GM12864 (cell line): ENCODE measurements around the gene NBAS.

Source experiments
- DNase-seq: peaks from one replicate; pipeline ENCODE4 v3.0.0-alpha.2; 2011; ENCODE audit warnings: low read depth
- H3K4me3 ChIP-seq: 2 replicates; pipeline ENCODE4 v1.5.1; 2011; ENCODE audit warnings: mild to moderate bottlenecking, low read depth, low read length, control low read depth
- TF ChIP-seq, protein P1 (sequence below): IDR thresholded peaks from 2 replicates; pipeline ENCODE4 v1.5.1; 2011; ENCODE audit warnings: low read depth, mild to moderate bottlenecking, moderate library complexity, low read length, control low read depth, inconsistent platforms; ENCODE audit errors: missing control alignments

NBAS gene

DNA sequence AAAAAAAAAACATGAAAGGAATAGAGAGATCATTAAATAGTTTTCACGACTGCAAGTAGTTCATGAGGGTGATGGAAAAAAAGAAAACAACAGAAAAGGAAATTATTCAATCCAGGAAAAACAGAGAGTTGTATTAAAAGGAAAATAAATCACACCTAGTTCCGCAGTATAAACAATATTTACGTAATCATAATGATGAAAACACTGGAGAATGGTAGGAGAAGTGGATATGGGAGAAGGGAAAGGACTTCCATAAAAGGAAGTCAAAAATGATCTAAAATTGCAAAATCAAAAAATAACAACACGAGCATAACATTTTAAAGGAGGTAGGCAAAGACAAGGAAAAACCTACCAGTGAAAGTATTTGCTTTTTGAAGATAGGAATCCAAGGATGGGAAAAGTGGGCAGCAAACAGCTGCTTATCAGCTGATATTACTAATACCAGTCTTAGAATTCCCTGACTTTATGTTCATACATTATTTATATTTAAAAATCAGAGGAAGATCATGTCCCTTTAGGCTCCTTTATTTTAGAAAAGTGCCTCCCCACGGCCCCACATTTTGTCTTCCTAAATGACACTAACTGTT lies 160.8 kb downstream of the NBAS start:
- H3K4me3 ChIP-seq = no peak overlapping the region
- no peak for DNase-seq
- TF ChIP-seq, protein P1, sequence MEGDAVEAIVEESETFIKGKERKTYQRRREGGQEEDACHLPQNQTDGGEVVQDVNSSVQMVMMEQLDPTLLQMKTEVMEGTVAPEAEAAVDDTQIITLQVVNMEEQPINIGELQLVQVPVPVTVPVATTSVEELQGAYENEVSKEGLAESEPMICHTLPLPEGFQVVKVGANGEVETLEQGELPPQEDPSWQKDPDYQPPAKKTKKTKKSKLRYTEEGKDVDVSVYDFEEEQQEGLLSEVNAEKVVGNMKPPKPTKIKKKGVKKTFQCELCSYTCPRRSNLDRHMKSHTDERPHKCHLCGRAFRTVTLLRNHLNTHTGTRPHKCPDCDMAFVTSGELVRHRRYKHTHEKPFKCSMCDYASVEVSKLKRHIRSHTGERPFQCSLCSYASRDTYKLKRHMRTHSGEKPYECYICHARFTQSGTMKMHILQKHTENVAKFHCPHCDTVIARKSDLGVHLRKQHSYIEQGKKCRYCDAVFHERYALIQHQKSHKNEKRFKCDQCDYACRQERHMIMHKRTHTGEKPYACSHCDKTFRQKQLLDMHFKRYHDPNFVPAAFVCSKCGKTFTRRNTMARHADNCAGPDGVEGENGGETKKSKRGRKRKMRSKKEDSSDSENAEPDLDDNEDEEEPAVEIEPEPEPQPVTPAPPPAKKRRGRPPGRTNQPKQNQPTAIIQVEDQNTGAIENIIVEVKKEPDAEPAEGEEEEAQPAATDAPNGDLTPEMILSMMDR = no peak

DNA sequence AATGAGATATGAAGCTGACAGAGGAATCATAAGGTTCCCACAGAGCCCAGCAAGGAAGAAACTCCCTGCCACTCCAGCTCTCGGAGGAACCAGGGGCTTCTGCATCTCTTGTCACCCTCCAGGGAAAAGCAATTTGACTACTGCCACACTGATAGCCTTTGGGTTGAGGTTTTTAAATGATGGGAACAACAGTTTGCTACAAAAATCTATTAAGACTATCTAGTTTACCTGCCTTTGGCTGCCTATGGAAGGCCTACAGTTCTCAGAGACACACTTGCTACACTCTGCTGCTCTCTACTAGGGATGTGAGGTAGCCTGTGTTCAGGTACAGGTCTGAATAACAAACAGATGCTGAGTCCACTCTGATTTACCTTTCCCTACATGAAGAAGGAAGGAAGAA lies 161.9 kb downstream of the NBAS start:
- no peak for DNase-seq
- TF ChIP-seq, protein P1 = no peak
- H3K4me3 ChIP-seq = no peak overlapping the region

DNA sequence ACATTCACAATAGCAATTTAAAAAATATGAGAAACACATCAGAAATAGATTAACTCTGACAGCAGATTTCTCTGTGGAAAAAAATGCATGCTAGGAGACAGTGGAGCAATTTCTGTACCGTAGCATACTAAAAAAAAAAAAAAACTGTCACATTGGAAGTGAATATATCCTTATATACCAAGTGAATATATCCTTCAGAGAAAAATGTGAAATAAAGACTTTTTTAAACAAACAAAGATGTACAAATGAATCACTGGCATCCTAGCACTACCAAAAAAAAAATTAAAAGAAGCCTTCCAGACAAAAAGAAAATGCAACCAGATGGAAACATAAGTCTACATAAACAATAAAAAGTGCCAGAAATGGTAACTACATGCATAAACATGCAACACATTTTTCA lies 169.4 kb downstream of the NBAS start:
- TF ChIP-seq, protein P1 = no peak
- no peak for DNase-seq
- H3K4me3 ChIP-seq = no peak overlapping the region

DNA sequence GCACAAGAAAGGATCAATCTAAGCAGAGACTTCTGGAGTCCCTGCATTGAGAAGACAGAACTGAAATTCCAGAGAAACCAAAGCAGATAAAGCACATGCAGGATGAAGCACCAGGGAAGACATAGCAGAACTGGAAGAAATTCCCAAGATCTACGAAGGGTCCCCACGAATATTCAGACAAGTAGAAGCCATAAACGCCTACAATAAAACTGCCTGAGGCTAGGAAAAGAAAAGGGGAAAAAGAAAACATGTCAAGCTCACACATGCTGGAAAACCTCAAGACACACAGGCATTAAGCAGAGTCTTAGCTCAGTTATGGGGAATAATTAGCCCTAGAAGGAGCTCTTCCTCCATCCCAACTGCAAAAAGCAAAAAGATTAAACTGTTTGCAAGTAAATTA lies 171.2 kb downstream of the NBAS start:
- no peak overlapping the region for H3K4me3 ChIP-seq
- TF ChIP-seq, protein P1 = no peak
- no peak for DNase-seq

DNA sequence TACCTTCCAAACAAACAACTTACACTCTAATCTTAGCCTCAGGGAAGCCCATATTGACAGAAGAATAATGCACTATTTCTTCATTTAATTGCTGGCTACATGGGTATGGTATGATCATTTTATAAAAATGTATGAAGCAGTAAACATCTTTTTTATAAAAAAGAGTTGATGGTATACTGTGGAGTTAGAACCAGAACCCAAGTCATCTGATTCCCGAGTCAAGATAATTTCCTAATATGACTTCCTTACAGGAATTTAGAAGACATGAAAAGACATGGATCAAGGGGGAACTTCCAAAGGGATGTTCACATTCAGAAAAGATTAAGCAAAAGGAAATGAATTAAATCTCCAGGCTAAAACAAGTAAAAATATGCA lies 171.8 kb downstream of the NBAS start:
- H3K4me3 ChIP-seq = no peak overlapping the region
- no peak for DNase-seq
- TF ChIP-seq, protein P1 = no peak

DNA sequence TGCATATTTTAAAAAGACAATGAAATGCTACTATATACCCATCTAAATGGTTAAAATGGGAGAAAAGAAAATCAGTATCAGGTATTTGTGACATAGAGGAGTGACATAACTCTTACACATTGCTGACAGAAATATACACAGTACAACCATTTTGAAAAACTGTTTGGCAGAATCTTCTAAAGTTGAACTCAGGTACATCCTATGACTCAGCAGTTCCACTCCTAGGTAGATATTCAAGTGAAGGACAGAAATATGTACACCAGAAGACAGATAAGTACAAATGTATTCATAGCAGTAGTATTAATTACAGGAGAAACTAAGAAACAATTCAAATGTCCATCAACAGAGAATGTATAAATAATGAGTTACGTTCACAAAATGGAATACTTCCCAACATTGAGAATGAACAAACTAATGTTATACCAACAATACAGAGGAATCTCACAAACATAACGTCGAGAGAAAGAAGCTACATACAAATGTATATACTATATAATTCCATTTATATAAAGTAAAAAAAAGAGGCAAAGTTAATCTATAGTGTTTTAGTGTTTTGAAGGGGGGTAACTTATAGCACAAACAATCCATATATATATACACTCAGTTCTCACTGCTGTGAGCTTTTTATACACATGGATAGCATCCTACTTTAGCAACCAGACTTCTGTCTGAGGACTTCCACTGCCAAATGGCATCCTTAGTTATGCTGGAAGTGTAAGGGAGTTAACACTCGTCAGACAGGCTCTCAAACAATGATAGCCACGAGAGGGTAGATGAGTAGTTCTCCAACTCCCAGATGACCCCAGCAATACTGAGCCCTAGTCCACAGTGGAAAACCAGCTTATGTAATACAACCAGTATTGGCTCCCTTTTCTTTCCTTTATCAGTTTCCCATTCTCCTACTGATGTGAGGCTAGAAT lies 172.5 kb downstream of the NBAS start:
- no peak for DNase-seq
- no peak overlapping the region for H3K4me3 ChIP-seq
- TF ChIP-seq, protein P1 = no peak

DNA sequence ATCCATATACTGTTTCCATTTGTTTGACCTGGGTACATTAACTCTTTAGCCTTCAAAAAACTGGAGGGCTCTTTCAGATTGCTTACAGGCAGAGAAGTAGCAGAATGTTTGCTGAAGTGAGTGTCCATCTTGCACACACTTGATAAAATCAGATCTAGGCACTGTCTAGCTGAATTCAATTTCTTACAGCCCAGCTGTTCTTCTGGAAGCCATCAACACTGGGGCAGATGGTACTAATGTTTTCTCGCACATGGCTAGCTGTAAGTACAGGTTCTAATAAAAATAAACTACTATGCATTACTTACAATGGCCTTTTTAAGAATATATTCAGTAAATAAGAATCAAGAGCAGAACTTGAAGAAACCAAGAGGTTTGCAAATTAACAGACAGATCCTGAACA lies 175.9 kb downstream of the NBAS start:
- H3K4me3 ChIP-seq = no peak overlapping the region
- no peak for DNase-seq
- TF ChIP-seq, protein P1 = no peak
